HEK293 (cell line): ENCODE data around the gene SRP14.
A peak's percentile ranks its signal among the peaks of the same experiment; 100 is the strongest.

ENCODE experiments used
- CTCF ChIA-PET: fragments of 350-600 bp; formaldehyde crosslinking; extraction: SDS; loops from one replicate; lab custom pipeline; 2021; ENCODE audit warnings: antibody characterized with exemption; lab: Yijun Ruan, JAX
- POLR2A ChIA-PET: fragments of 300-600 bp; formaldehyde crosslinking; extraction: SDS; loops from one replicate; lab custom pipeline; 2020; ENCODE audit warnings: antibody characterized with exemption, inconsistent platforms; lab: Yijun Ruan, JAX
- H3K27ac ChIP-seq: fragments of 200-500 bp; sonication (Bioruptor generic); 2 replicates; pipeline ENCODE4 v1.5.1; 2014; ENCODE audit warnings: low read depth, low read length, control low read depth, inconsistent platforms; ENCODE audit errors: extremely low read depth
- H3K36me3 ChIP-seq, 2 experiments: fragments of 200-500 bp in 1 of 2; sonication (Bioruptor generic) in 1 of 2; 1 replicate in 1 of 2; 2 replicates in 1 of 2; pipeline ENCODE4 v1.5.1; 2014 to 2017; ENCODE audit warnings: inconsistent platforms in 2 of 2, low read length in 2 of 2; ENCODE audit not compliant: control insufficient read depth in 2 of 2, insufficient read depth in 1 of 2
- H3K4me1 ChIP-seq: fragments of 200-500 bp; sonication (Bioruptor generic); 2 replicates; pipeline ENCODE4 v1.5.1; 2014; ENCODE audit warnings: mild to moderate bottlenecking, low read length, inconsistent platforms; ENCODE audit not compliant: control insufficient read depth, insufficient read depth
- H3K4me3 ChIP-seq: 2 replicates; pipeline ENCODE4 v1.5.1; 2011; ENCODE audit warnings: low read depth, mild to moderate bottlenecking, control low read depth, low read length, moderate library complexity
- H3K9me3 ChIP-seq: fragments of 200-500 bp; sonication (Bioruptor generic); 2 replicates; pipeline ENCODE4 v1.5.1; 2014; ENCODE audit warnings: low read depth, low read length, inconsistent platforms; ENCODE audit not compliant: control insufficient read depth, insufficient read depth
- KLF9 ChIP-seq: fragments of 450-650 bp; formaldehyde crosslinking; IDR thresholded peaks from 2 replicates; pipeline ENCODE4 v1.5.1; 2016; ENCODE audit warnings: missing biosample characterization, missing genetic modification characterization, low read depth
- MEIS1 ChIP-seq: sonication (generic); formaldehyde crosslinking; IDR thresholded peaks from 2 replicates; pipeline ENCODE4 v1.8.1; 2022; ENCODE audit warnings: missing genetic modification reagents, mild to moderate bottlenecking, borderline replicate concordance
- MZF1 ChIP-seq: fragments of 450-650 bp; formaldehyde crosslinking; IDR thresholded peaks from 2 replicates; pipeline ENCODE4 v1.5.1; 2017; ENCODE audit warnings: missing biosample characterization, missing genetic modification characterization, borderline replicate concordance
- REST ChIP-seq: fragments of 450-650 bp; formaldehyde crosslinking; IDR thresholded peaks from 2 replicates; pipeline ENCODE4 v1.5.1; 2016; ENCODE audit warnings: missing biosample characterization, missing genetic modification characterization
- ZFHX2 ChIP-seq: fragments of 450-650 bp; formaldehyde crosslinking; conservative IDR thresholded peaks from 2 replicates; pipeline ENCODE4 v1.5.1; 2016; ENCODE audit warnings: missing biosample characterization, missing genetic modification characterization
- ZNF248 ChIP-seq: fragments of 450-650 bp; formaldehyde crosslinking; IDR thresholded peaks from 2 replicates; pipeline ENCODE4 v1.5.1; 2017; ENCODE audit warnings: missing biosample characterization, missing genetic modification characterization
- ZNF280D ChIP-seq: fragments of 450-650 bp; formaldehyde crosslinking; IDR thresholded peaks from 2 replicates; pipeline ENCODE4 v1.5.1; 2016; ENCODE audit warnings: missing biosample characterization, missing genetic modification characterization
- ZNF394 ChIP-seq: fragments of 450-650 bp; formaldehyde crosslinking; IDR thresholded peaks from 2 replicates; pipeline ENCODE4 v1.5.1; 2016; ENCODE audit warnings: missing biosample characterization, missing genetic modification characterization, mild to moderate bottlenecking, moderate library complexity, borderline replicate concordance
- ZNF416 ChIP-seq: fragments of 450-650 bp; formaldehyde crosslinking; IDR thresholded peaks from 2 replicates; pipeline ENCODE4 v1.5.1; 2016; ENCODE audit warnings: missing biosample characterization, missing genetic modification characterization
- ZNF521 ChIP-seq: fragments of 450-650 bp; formaldehyde crosslinking; IDR thresholded peaks from 2 replicates; pipeline ENCODE4 v1.5.1; 2017; ENCODE audit warnings: missing biosample characterization, mild to moderate bottlenecking, missing genetic modification characterization
- ZNF623 ChIP-seq: fragments of 450-650 bp; formaldehyde crosslinking; IDR thresholded peaks from 2 replicates; pipeline ENCODE4 v1.5.1; 2016; ENCODE audit warnings: missing biosample characterization, missing genetic modification characterization
- TF ChIP-seq, protein P1 (sequence below): fragments of 450-650 bp; formaldehyde crosslinking; conservative IDR thresholded peaks from 2 replicates; pipeline ENCODE4 v1.5.1; 2016; ENCODE audit warnings: low read depth, missing biosample characterization, missing genetic modification characterization

The SRP14 gene

GRCh38 chr15:40054855-40055575, 16.0 kb upstream of the SRP14 start:
- TF ChIP-seq ZNF248 (tag by site-specific recombination): no peak
- peak; percentile 89; the same call in 1 of the 2 replicates for TF ChIP-seq MZF1 (tag by site-specific recombination)
- H3K4me3 ChIP-seq: no peak overlapping the region
- no peaks in the 10 kb centered on the region for H3K9me3 ChIP-seq
- H3K4me1 ChIP-seq: peaks cover 7% of the 10 kb centered on the region; the same call in 1 of the 2 replicates
- peaks cover 0 to 3% of the 10 kb centered on the region in 2 experiments; a peak in 1 of 3 replicates for H3K36me3 ChIP-seq
- ChIA-PET POLR2A (interaction anchor here (1.1 kb wide), 1 partner anchor 52 kb away, joined by 5 read pairs; no protein-coding TSS in a partner anchor), CTCF (interaction anchor here (3.8 kb wide), 1 partner anchor 49 kb away, joined by 22 read pairs; no protein-coding TSS in a partner anchor)
- peak overlapping the region; percentile 28; the same call in 1 of the 2 replicates for H3K27ac ChIP-seq

GRCh38 chr15:40054605-40054854, 15.5 kb upstream of the SRP14 start:
- H3K27ac ChIP-seq: peak overlapping the region; percentile 28; the same call in 1 of the 2 replicates
- TF ChIP-seq ZNF623 (tag by site-specific recombination) (peak; percentile 66), KLF9 (no peak)
- H3K36me3 ChIP-seq: peaks cover 0 to 3% of the 10 kb centered on the region in 2 experiments; a peak in 1 of 3 replicates
- no peak overlapping the region for H3K4me3 ChIP-seq
- CTCF ChIA-PET: interaction anchor here (3.2 to 3.8 kb wide), 2 partner anchors 49 to 220 kb away, joined by 13 to 22 read pairs; no protein-coding TSS in a partner anchor
- POLR2A ChIA-PET: interaction anchor here (1.1 kb wide), 1 partner anchor 52 kb away, joined by 5 read pairs; no protein-coding TSS in a partner anchor
- no peaks in the 10 kb centered on the region for H3K9me3 ChIP-seq
- H3K4me1 ChIP-seq: peaks cover 7% of the 10 kb centered on the region; the same call in 1 of the 2 replicates

- TF ChIP-seq ZNF416 (tag by site-specific recombination) (no peak), ZNF521 (tag by site-specific recombination) (no peak), MEIS1 (CRISPR knock-in tag) (no peak), REST (no peak), ZNF394 (tag by site-specific recombination) (no peak), ZFHX2 (tag by site-specific recombination) (no peak), ZNF280D (tag by site-specific recombination) (no peak), ZNF623 (tag by site-specific recombination) (no peak)
- TF ChIP-seq, protein P1, sequence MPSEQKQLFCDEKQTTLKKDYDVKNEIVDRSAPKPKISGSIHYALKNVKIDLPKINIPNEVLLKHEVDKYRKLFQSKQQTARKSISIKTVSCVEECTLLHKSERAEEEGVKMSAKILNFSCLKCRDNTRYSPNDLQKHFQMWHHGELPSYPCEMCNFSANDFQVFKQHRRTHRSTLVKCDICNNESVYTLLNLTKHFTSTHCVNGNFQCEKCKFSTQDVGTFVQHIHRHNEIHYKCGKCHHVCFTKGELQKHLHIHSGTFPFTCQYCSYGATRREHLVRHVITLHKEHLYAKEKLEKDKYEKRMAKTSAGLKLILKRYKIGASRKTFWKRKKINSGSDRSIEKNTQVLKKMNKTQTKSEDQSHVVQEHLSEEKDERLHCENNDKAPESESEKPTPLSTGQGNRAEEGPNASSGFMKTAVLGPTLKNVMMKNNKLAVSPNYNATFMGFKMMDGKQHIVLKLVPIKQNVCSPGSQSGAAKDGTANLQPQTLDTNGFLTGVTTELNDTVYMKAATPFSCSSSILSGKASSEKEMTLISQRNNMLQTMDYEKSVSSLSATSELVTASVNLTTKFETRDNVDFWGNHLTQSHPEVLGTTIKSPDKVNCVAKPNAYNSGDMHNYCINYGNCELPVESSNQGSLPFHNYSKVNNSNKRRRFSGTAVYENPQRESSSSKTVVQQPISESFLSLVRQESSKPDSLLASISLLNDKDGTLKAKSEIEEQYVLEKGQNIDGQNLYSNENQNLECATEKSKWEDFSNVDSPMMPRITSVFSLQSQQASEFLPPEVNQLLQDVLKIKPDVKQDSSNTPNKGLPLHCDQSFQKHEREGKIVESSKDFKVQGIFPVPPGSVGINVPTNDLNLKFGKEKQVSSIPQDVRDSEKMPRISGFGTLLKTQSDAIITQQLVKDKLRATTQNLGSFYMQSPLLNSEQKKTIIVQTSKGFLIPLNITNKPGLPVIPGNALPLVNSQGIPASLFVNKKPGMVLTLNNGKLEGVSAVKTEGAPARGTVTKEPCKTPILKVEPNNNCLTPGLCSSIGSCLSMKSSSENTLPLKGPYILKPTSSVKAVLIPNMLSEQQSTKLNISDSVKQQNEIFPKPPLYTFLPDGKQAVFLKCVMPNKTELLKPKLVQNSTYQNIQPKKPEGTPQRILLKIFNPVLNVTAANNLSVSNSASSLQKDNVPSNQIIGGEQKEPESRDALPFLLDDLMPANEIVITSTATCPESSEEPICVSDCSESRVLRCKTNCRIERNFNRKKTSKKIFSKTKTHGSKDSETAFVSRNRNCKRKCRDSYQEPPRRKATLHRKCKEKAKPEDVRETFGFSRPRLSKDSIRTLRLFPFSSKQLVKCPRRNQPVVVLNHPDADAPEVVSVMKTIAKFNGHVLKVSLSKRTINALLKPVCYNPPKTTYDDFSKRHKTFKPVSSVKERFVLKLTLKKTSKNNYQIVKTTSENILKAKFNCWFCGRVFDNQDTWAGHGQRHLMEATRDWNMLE (tag by site-specific recombination): no peak
- POLR2A ChIA-PET: interaction anchor here (1.1 kb wide), 1 partner anchor 53 kb away, joined by 5 read pairs; no protein-coding TSS in a partner anchor
- Histone ChIP-seq H3K4me3 (no peak overlapping the region), H3K4me1 (peaks cover 7% of the 10 kb centered on the region; the same call in 1 of the 2 replicates), H3K36me3 (peaks cover 0 to 3% of the 10 kb centered on the region in 2 experiments; a peak in 1 of 3 replicates), H3K27ac (no peak overlapping the region), H3K9me3 (no peaks in the 10 kb centered on the region)
- CTCF ChIA-PET: interaction anchor here (0.8 to 3.8 kb wide), 4 partner anchors 50 to 284 kb away, joined by 3 to 22 read pairs (median 8); no protein-coding TSS in a partner anchor
Measured at GRCh38 chr15:40053831-40054604, 15.0 kb upstream of the SRP14 start.
